SK-N-MC (cell line): ENCODE data around the gene CPEB1.

Experiments used
- EZH2 ChIP-seq: fragments of 200-600 bp; sonication (generic); IDR thresholded peaks from one replicate; pipeline ENCODE4 v1.6.1; 2017; ENCODE audit warnings: antibody characterized with exemption
- POLR2AphosphoS5 ChIP-seq: IDR thresholded peaks from 2 replicates; pipeline ENCODE4 v1.6.1; 2012; ENCODE audit warnings: mild to moderate bottlenecking, low read depth, low read length, borderline replicate concordance

GRCh38 chr15:82570721-82571508 is 76.2 kb downstream of the CPEB1 start:
- TF ChIP-seq EZH2, result no peak
- TF ChIP-seq POLR2AphosphoS5, result no peak
